Left lung (tissue), 10 donors: Measurements from ENCODE around the gene TF. TPM values are rescaled to one million over a fixed set of nuclear protein-coding genes. Genes with fewer than 3 reads are reported as not detected.

Experiments
- ATAC-seq: fragments of 200-7000 bp; cut with Tn5 transposase; one replicate; pipeline ENCODE4 v1.9.1; 2020; ENCODE audit warnings: moderate library complexity
- DNase-seq, 4 donors: peaks; one replicate each; pipeline ENCODE4 v3.0.0-alpha.2; 2013 to 2020
- H3K27ac ChIP-seq, 2 donors: fragments of 200-600 bp; sonication (generic) in 1 of 2; one replicate each; pipeline versions ENCODE4 v1.5.0 to v1.8.0; 2020 to 2021
- H3K27me3 ChIP-seq, 2 donors: fragments of 200-600 bp; sonication (generic) in 1 of 2; one replicate each; pipeline versions ENCODE4 v1.5.0 to v1.8.0; 2020 to 2021
- H3K36me3 ChIP-seq, 2 donors: fragments of 200-600 bp; sonication (generic) in 1 of 2; one replicate each; pipeline versions ENCODE4 v1.5.0 to v1.8.0; 2020 to 2021
- H3K4me1 ChIP-seq, 2 donors: fragments of 200-600 bp; one replicate each; pipeline ENCODE4 v1.8.0; 2021
- H3K4me3 ChIP-seq, 2 donors: fragments of 200-600 bp; sonication (generic) in 1 of 2; one replicate each; pipeline versions ENCODE4 v1.5.0 to v1.8.0; 2020 to 2021; ENCODE audit warnings: mild to moderate bottlenecking in 1 of 2
- H3K9me3 ChIP-seq, 2 donors: fragments of 200-600 bp; sonication (generic) in 1 of 2; one replicate each; pipeline versions ENCODE4 v1.5.0 to v1.8.0; 2020 to 2021
- CTCF ChIP-seq, 2 donors: fragments of 200-600 bp; sonication (generic) in 1 of 2; IDR thresholded peaks; one replicate each; pipeline versions ENCODE4 v1.5.0 to v1.8.0; 2021; ENCODE audit warnings: antibody characterized with exemption in 2 of 2
- intact Hi-C, 2 donors: fragments of 100-400 bp; cut with DNase I; formaldehyde crosslinking; loops; one replicate each; pipeline versions ENCODE4 v1.11.2 to v1.14.2; 2022
- polyA plus RNA-seq, 6 donors: library from polyadenylated mRNA; unstranded; fragments of 120-200 nt; gene quantifications; one replicate each; pipeline ENCODE4 v1.2.1, GENCODE V29; 2013; ENCODE audit not compliant: insufficient read length in 6 of 6
- total RNA-seq, 2 donors: library from RNA; stranded (reverse); fragmentation: NEBNext Ultra II Directional; extraction: Animal tissue kit (Norgen Biotek cat#: 25700); gene quantifications; one replicate each; pipeline ENCODE4 v1.2.1, GENCODE V29; 2021
- donor health status: DM: no; HTN: yes; CAD: no.
- donor health status: DM: no; HTN: no; CAD: no.

The TF gene
- total and polyA plus RNA-seq, 8 donors: 2.1 to 13.1 (median 5.2) TPM

GRCh38 chr3:133753107-133753778 is 7.0 kb downstream of the TF start:
- Histone ChIP-seq H3K36me3 (no peaks in the 10 kb centered on the region), H3K4me1 (no peaks in the 10 kb centered on the region), H3K9me3 (no peaks in the 10 kb centered on the region), H3K27ac (no peak overlapping the region), H3K27me3 (peaks cover 0 to 1% of the 10 kb centered on the region in 2 donors), H3K4me3 (no peak overlapping the region)
- intact Hi-C loops: no loop called here
- no peak for TF ChIP-seq CTCF (IDR thresholded peaks at IDR 0.05)
- DNase-seq (no peak), ATAC-seq (no peak)

- ATAC-seq: no peak
- intact Hi-C loops: no loop called here
- Histone ChIP-seq H3K4me3 (no peak overlapping the region), H3K36me3 (no peaks in the 10 kb centered on the region), H3K27me3 (no peaks in the 10 kb centered on the region), H3K9me3 (no peaks in the 10 kb centered on the region), H3K4me1 (no peaks in the 10 kb centered on the region), H3K27ac (no peak overlapping the region)
- no peak for TF ChIP-seq CTCF (IDR thresholded peaks at IDR 0.05)
- DNase-seq: no peak
These were observed 7.6 kb downstream of the TF start for GRCh38 chr3:133753779-133754164.

- no peak overlapping the region for H3K27ac ChIP-seq
- intact Hi-C loops: no loop called here
- H3K4me3 ChIP-seq: no peak overlapping the region
- H3K4me1 ChIP-seq: no peaks in the 10 kb centered on the region
- no peaks in the 10 kb centered on the region for H3K9me3 ChIP-seq
- H3K27me3 ChIP-seq: no peaks in the 10 kb centered on the region
- no peak for DNase-seq
- H3K36me3 ChIP-seq: no peaks in the 10 kb centered on the region
- TF ChIP-seq CTCF (IDR thresholded peaks at IDR 0.05): no peak
- ATAC-seq: no peak
These were observed 8.3 kb downstream of the TF start for GRCh38 chr3:133754455-133754854.

GRCh38 chr3:133754973-133755828 is 9.0 kb downstream of the TF start:
- TF ChIP-seq CTCF (IDR thresholded peaks at IDR 0.05): no peak
- intact Hi-C loops: no loop called here
- H3K27me3 ChIP-seq: no peaks in the 10 kb centered on the region
- no peak overlapping the region for H3K27ac ChIP-seq
- DNase-seq: no peak
- no peaks in the 10 kb centered on the region for H3K4me1 ChIP-seq
- H3K4me3 ChIP-seq: no peak overlapping the region
- H3K9me3 ChIP-seq: no peaks in the 10 kb centered on the region
- H3K36me3 ChIP-seq: no peaks in the 10 kb centered on the region
- ATAC-seq: no peak
